SK-N-SH treated with all-trans-retinoic acid at 6 μM for 48 hours (cell line): ENCODE data around the gene DSCAM.

Experiments used
- ATAC-seq: fragments of 200-7000 bp; cut with Tn5 transposase; 3 replicates; pipeline ENCODE4 v1.9.1; 2020; ENCODE audit warnings: mild to moderate bottlenecking, moderate library complexity
- ARNTL ChIP-seq: fragments of 450-650 bp; formaldehyde crosslinking; IDR thresholded peaks from 2 replicates; pipeline ENCODE4 v1.5.0; 2020; ENCODE audit warnings: low read depth, mild to moderate bottlenecking, moderate library complexity, borderline replicate concordance
- CSDC2 ChIP-seq: fragments of 250-450 bp; sonication (Bioruptor Pico); IDR thresholded peaks from 2 replicates; pipeline ENCODE4 v1.5.0; 2020; ENCODE audit warnings: mild to moderate bottlenecking, moderate library complexity
- ESRRG ChIP-seq: fragments of 250-450 bp; sonication (Bioruptor Pico); IDR thresholded peaks from 2 replicates; pipeline ENCODE4 v1.6.1; 2021; ENCODE audit warnings: mild to moderate bottlenecking
- GLIS3 ChIP-seq: fragments of 250-450 bp; sonication (Bioruptor Pico); IDR thresholded peaks from 2 replicates; pipeline ENCODE4 v1.5.0; 2020; ENCODE audit warnings: mild to moderate bottlenecking, moderate library complexity
- ISL1 ChIP-seq: fragments of 250-450 bp; sonication (Bioruptor Pico); IDR thresholded peaks from 2 replicates; pipeline ENCODE4 v2.1.2; 2022; ENCODE audit warnings: mild to moderate bottlenecking, moderate library complexity
- OSR1 ChIP-seq: fragments of 250-450 bp; sonication (Bioruptor Pico); IDR thresholded peaks from 2 replicates; pipeline ENCODE4 v1.8.0; 2022; ENCODE audit warnings: moderate library complexity, mild to moderate bottlenecking, inconsistent platforms
- PPARA ChIP-seq: fragments of 250-450 bp; sonication (Bioruptor Pico); IDR thresholded peaks from 2 replicates; pipeline ENCODE4 v1.5.0; 2020; ENCODE audit warnings: mild to moderate bottlenecking, borderline replicate concordance
- TCF4 ChIP-seq: fragments of 250-450 bp; sonication (Bioruptor Pico); IDR thresholded peaks from 2 replicates; pipeline ENCODE4 v1.8.0; 2021; ENCODE audit warnings: mild to moderate bottlenecking, moderate library complexity, borderline replicate concordance
- TOX ChIP-seq: fragments of 250-450 bp; sonication (Bioruptor Pico); IDR thresholded peaks from 2 replicates; pipeline ENCODE4 v1.8.0; 2021; ENCODE audit warnings: mild to moderate bottlenecking, moderate library complexity, borderline replicate concordance
- ZFP3 ChIP-seq: fragments of 250-450 bp; sonication (Bioruptor Pico); IDR thresholded peaks from 2 replicates; pipeline ENCODE4 v1.5.0; 2020; ENCODE audit warnings: mild to moderate bottlenecking, moderate library complexity
- ZFP30 ChIP-seq: fragments of 450-650 bp; formaldehyde crosslinking; IDR thresholded peaks from 2 replicates; pipeline ENCODE4 v1.5.0; 2022; ENCODE audit warnings: mild to moderate bottlenecking, moderate library complexity
- ZNF565 ChIP-seq: fragments of 450-650 bp; formaldehyde crosslinking; conservative IDR thresholded peaks from 2 replicates; pipeline ENCODE4 v1.5.0; 2020; ENCODE audit warnings: low read depth, mild to moderate bottlenecking, moderate library complexity
- ZNF70 ChIP-seq: fragments of 450-650 bp; formaldehyde crosslinking; IDR thresholded peaks from 2 replicates; pipeline ENCODE4 v1.5.0; 2020; ENCODE audit warnings: mild to moderate bottlenecking, moderate library complexity
- ZNF8 ChIP-seq: fragments of 450-650 bp; formaldehyde crosslinking; IDR thresholded peaks from 2 replicates; pipeline ENCODE4 v1.5.0; 2020; ENCODE audit warnings: mild to moderate bottlenecking, moderate library complexity
- TF ChIP-seq, protein P1 (sequence below): fragments of 250-450 bp; sonication (Bioruptor Pico); IDR thresholded peaks from 2 replicates; pipeline ENCODE4 v1.8.0; 2020; ENCODE audit warnings: mild to moderate bottlenecking, moderate library complexity, borderline replicate concordance
- TF ChIP-seq, protein P2 (sequence below): fragments of 250-450 bp; sonication (Bioruptor Pico); IDR thresholded peaks from 2 replicates; pipeline ENCODE4 v1.5.0; 2020; ENCODE audit warnings: mild to moderate bottlenecking, moderate library complexity
- TF ChIP-seq, protein P3 (sequence below): fragments of 250-450 bp; sonication (Bioruptor Pico); IDR thresholded peaks from 2 replicates; pipeline ENCODE4 v1.5.1; 2020; ENCODE audit warnings: low read depth, mild to moderate bottlenecking, moderate library complexity
- TF ChIP-seq, protein P4 (sequence below): fragments of 250-450 bp; sonication (Bioruptor Pico); IDR thresholded peaks from 2 replicates; pipeline ENCODE4 v1.5.1; 2021; ENCODE audit warnings: mild to moderate bottlenecking, moderate library complexity
- TF ChIP-seq, protein P5 (sequence below): fragments of 250-450 bp; sonication (Bioruptor Pico); IDR thresholded peaks from 2 replicates; pipeline ENCODE4 v1.8.0; 2021; ENCODE audit warnings: low read depth, mild to moderate bottlenecking, moderate library complexity, borderline replicate concordance

The DSCAM gene

DNA sequence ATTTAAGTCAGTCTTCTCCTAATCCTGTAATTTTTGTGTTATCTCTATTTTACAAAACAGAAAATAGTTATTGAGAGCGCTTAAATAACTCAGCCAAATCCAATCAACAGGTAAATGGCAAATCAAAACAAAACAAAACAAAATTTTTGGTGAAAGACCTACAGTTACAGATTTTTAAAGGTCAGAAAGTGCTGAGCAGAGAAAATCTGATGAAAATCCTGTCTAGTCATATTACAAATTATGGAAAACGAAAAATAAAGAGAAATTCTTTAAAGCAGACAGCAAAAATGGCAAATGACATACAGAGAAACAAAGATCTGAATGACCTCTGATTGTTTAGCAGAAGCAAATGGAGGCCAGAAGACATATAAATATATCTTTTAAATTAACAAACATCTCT, 497.4 kb downstream of the DSCAM start:
- ATAC-seq: no peak
- TF ChIP-seq ZFP3 (CRISPR knock-in tag) (no peak), PPARA (CRISPR knock-in tag) (no peak), ZNF8 (CRISPR knock-in tag) (no peak), GLIS3 (no peak), ZFP30 (CRISPR knock-in tag) (no peak), ZNF70 (CRISPR knock-in tag) (no peak), ESRRG (CRISPR knock-in tag) (no peak), ISL1 (CRISPR knock-in tag) (no peak)
- TF ChIP-seq, protein P1, sequence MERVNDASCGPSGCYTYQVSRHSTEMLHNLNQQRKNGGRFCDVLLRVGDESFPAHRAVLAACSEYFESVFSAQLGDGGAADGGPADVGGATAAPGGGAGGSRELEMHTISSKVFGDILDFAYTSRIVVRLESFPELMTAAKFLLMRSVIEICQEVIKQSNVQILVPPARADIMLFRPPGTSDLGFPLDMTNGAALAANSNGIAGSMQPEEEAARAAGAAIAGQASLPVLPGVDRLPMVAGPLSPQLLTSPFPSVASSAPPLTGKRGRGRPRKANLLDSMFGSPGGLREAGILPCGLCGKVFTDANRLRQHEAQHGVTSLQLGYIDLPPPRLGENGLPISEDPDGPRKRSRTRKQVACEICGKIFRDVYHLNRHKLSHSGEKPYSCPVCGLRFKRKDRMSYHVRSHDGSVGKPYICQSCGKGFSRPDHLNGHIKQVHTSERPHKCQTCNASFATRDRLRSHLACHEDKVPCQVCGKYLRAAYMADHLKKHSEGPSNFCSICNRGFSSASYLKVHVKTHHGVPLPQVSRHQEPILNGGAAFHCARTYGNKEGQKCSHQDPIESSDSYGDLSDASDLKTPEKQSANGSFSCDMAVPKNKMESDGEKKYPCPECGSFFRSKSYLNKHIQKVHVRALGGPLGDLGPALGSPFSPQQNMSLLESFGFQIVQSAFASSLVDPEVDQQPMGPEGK: no peak
- TF ChIP-seq, protein P2, sequence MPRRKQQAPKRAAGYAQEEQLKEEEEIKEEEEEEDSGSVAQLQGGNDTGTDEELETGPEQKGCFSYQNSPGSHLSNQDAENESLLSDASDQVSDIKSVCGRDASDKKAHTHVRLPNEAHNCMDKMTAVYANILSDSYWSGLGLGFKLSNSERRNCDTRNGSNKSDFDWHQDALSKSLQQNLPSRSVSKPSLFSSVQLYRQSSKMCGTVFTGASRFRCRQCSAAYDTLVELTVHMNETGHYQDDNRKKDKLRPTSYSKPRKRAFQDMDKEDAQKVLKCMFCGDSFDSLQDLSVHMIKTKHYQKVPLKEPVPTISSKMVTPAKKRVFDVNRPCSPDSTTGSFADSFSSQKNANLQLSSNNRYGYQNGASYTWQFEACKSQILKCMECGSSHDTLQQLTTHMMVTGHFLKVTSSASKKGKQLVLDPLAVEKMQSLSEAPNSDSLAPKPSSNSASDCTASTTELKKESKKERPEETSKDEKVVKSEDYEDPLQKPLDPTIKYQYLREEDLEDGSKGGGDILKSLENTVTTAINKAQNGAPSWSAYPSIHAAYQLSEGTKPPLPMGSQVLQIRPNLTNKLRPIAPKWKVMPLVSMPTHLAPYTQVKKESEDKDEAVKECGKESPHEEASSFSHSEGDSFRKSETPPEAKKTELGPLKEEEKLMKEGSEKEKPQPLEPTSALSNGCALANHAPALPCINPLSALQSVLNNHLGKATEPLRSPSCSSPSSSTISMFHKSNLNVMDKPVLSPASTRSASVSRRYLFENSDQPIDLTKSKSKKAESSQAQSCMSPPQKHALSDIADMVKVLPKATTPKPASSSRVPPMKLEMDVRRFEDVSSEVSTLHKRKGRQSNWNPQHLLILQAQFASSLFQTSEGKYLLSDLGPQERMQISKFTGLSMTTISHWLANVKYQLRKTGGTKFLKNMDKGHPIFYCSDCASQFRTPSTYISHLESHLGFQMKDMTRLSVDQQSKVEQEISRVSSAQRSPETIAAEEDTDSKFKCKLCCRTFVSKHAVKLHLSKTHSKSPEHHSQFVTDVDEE: no peak
- TF ChIP-seq, protein P3, sequence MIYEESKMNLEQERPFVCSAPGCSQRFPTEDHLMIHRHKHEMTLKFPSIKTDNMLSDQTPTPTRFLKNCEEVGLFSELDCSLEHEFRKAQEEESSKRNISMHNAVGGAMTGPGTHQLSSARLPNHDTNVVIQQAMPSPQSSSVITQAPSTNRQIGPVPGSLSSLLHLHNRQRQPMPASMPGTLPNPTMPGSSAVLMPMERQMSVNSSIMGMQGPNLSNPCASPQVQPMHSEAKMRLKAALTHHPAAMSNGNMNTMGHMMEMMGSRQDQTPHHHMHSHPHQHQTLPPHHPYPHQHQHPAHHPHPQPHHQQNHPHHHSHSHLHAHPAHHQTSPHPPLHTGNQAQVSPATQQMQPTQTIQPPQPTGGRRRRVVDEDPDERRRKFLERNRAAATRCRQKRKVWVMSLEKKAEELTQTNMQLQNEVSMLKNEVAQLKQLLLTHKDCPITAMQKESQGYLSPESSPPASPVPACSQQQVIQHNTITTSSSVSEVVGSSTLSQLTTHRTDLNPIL (CRISPR knock-in tag): no peak
- TF ChIP-seq, protein P4, sequence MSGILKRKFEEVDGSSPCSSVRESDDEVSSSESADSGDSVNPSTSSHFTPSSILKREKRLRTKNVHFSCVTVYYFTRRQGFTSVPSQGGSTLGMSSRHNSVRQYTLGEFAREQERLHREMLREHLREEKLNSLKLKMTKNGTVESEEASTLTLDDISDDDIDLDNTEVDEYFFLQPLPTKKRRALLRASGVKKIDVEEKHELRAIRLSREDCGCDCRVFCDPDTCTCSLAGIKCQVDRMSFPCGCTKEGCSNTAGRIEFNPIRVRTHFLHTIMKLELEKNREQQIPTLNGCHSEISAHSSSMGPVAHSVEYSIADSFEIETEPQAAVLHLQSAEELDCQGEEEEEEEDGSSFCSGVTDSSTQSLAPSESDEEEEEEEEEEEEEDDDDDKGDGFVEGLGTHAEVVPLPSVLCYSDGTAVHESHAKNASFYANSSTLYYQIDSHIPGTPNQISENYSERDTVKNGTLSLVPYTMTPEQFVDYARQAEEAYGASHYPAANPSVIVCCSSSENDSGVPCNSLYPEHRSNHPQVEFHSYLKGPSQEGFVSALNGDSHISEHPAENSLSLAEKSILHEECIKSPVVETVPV (CRISPR knock-in tag): no peak
- TF ChIP-seq, protein P5, sequence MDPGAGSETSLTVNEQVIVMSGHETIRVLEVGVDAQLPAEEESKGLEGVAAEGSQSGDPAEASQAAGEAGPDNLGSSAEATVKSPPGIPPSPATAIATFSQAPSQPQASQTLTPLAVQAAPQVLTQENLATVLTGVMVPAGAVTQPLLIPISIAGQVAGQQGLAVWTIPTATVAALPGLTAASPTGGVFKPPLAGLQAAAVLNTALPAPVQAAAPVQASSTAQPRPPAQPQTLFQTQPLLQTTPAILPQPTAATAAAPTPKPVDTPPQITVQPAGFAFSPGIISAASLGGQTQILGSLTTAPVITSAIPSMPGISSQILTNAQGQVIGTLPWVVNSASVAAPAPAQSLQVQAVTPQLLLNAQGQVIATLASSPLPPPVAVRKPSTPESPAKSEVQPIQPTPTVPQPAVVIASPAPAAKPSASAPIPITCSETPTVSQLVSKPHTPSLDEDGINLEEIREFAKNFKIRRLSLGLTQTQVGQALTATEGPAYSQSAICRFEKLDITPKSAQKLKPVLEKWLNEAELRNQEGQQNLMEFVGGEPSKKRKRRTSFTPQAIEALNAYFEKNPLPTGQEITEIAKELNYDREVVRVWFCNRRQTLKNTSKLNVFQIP (CRISPR knock-in tag): no peak
- TF ChIP-seq, all 23 proteins: peak for 0

DNA sequence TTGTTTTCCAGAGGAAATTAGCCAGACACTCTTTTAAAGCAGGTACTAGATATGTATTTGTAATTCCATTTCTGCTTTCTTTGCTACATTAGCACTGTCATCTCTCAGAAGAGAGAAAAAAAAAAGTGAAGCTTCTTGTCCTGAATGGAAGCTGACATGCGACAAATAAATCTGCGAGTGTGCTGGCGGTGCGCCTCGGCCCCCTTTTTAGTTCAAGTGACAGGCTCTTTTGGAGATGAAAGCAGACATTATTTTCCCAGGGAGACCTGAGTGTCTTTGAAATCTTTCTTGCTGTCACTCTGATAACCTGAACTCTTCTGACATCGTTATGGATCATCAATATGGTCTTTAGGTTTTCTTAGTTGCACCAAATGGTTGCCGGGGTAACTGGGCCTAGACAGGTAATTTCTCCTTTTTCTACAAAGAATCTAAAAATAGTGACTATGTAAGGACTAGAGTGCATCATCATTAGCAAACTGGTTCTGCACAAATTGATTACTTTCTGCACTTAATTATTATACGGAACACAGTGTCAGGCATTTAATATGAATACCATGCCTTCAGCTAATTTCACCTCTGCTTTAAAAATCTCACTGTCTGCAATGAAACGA, 501.1 kb downstream of the DSCAM start:
- TF ChIP-seq ISL1 (CRISPR knock-in tag): no peak
- no peak for TF ChIP-seq CSDC2
- TF ChIP-seq, all 23 proteins: peak for 0
- ATAC-seq: no peak

DNA sequence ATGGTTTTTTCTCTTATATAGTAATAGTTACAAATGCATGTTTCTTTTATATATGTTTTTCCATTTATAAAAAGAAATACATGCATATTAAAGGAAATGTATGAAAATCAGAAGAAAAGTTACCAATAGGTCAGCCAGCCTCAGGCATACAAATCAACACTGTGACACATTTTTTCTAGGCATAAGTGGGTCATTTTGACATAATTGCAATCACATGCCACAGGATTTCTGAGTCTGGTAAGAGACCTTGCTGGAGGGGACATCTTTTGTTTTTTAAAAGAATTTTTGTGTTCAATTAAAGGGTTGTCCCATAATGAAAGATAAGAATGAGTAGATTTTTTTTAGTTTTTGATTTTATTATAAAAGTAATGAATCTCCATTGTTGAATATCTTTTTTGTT, 506.6 kb downstream of the DSCAM start:
- no peak for ATAC-seq
- TF ChIP-seq PPARA (CRISPR knock-in tag) (no peak), OSR1 (CRISPR knock-in tag) (no peak), ZNF565 (CRISPR knock-in tag) (no peak), ZNF70 (CRISPR knock-in tag) (no peak), TCF4 (CRISPR knock-in tag) (no peak), ARNTL (CRISPR knock-in tag) (no peak), TOX (CRISPR knock-in tag) (no peak), ESRRG (CRISPR knock-in tag) (no peak), CSDC2 (no peak), GLIS3 (no peak)
- TF ChIP-seq, protein P5 (CRISPR knock-in tag): no peak
- TF ChIP-seq, protein P1: no peak
- TF ChIP-seq, protein P2: no peak
- TF ChIP-seq, protein P3 (CRISPR knock-in tag): no peak
